Measurements from ENCODE around the gene SETD4. TPM values are rescaled to one million over a fixed set of nuclear protein-coding genes. Genes with fewer than 3 reads are reported as not detected.
A peak's percentile ranks its signal among the peaks of the same experiment; 100 is the strongest.

The SETD4 gene
- total and polyA plus RNA-seq, 7 experiments from 2014 or later, result 6.7 to 31.5 (median 20.7) TPM

DNA sequence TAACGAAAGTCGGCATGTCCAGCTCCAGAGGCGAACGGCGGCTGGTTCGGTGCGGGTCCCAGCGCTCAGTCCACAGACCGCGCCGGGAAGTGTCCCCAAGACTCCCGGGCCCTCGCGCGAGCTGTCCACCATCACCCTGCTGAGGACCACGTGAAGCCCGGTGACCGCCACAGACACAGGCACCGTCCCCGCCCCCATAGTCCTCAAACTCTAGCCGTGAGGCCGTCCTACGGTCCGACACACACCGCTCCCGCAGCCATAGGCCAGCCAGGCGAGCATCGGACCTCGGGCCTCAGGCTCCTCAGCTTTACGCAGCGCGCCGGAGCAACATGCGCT, 535 bp downstream of the SETD4 start:
- Mint-ChIP-seq H3K27ac (peak overlapping the region; percentile 96 to 98 (median 97)), H3K9me3 (peaks cover 0 to 6% (median 0%) of the 10 kb centered on the region in 11 donors), H3K4me3 (peak overlapping the region; percentile 88 to 98 (median 96)), H3K4me1 (peaks cover 7 to 43% (median 25%) of the 10 kb centered on the region in 7 donors), H3K36me3 (peaks cover 0 to 33% (median 19%) of the 10 kb centered on the region in 5 donors), H3K27me3 (peaks cover 0 to 4% (median 0%) of the 10 kb centered on the region in 5 donors)
- ATAC-seq (no peak), DNase-seq (no peak)
- Histone ChIP-seq H3K9me3 (ENCODE audit: control insufficient read depth in 2 of 3, low read length in 3 of 3) (no peaks in the 10 kb centered on the region), H3K27me3 (ENCODE audit: control insufficient read depth in 2 of 2, insufficient read depth in 2 of 2, low read length in 2 of 2) (no peaks in the 10 kb centered on the region), H3K4me3 (ENCODE audit: low read length) (peak overlapping the region; percentile 80), H3K4me1 (ENCODE audit: control insufficient read depth in 2 of 2, insufficient read depth in 2 of 2, low read length in 2 of 2) (no peaks in the 10 kb centered on the region), H3K36me3 (ENCODE audit: control insufficient read depth in 2 of 3, insufficient read depth in 3 of 3, low read length in 3 of 3) (peaks cover 13 to 41% (median 14%) of the 10 kb centered on the region in 3 experiments), H3K27ac (ENCODE audit: low read depth, low read length) (peak overlapping the region; percentile 89)
- intact Hi-C loops (cut with micrococcal nuclease), result loop anchor here (1.0 to 10.0 kb wide), 12 partner anchors 10 to 1444 kb away; partner anchors contain the start of genes CHAF1B (in 2 of the 2), MORC3 (in 2 of the 2), VPS26C (in 2 of the 2) and CBR3 (in 1 of the 2)
- ChIA-PET CTCF (interaction anchor here (1.0 to 2.4 kb wide), 3 partner anchors 45 to 82 kb away, joined by 3 to 5 read pairs (median 5); no protein-coding TSS in a partner anchor), POLR2A (interaction anchor here (0.6 to 2.9 kb wide), 11 partner anchors 11 to 1172 kb away, joined by 3 to 43 read pairs (median 3); partner anchors contain the start of gene CBR1)

DNA sequence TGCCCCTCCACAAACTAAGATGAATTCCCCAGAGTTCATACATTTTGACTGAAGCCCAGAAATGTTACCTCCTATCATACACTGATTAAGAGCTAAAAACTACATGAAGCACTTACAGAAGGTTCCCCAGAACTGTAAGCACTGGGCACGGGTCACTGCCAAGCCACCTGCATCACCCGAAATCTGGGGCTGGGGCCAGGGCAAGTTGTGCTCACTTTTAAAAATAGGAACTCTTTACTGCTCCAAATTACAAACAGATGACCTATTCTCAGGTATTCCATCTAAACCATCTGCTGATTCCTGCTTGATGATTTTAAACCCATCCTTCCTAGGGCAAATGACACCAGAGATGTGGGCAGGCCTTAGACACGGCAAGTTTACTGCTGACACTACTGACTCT, 4.8 kb downstream of the SETD4 start:
- H3K27me3 Mint-ChIP-seq, result peaks cover 0 to 4% (median 0%) of the 10 kb centered on the region in 5 donors
- ATAC-seq (no peak), DNase-seq (no peak)
- Histone ChIP-seq H3K4me1 (ENCODE audit: control insufficient read depth in 2 of 2, insufficient read depth in 2 of 2, low read length in 2 of 2) (no peaks in the 10 kb centered on the region), H3K27ac (ENCODE audit: low read depth, low read length) (no peak overlapping the region), H3K27me3 (ENCODE audit: control insufficient read depth in 2 of 2, insufficient read depth in 2 of 2, low read length in 2 of 2) (no peaks in the 10 kb centered on the region), H3K36me3 (ENCODE audit: control insufficient read depth in 2 of 3, insufficient read depth in 3 of 3, low read length in 3 of 3) (peaks cover 19 to 72% (median 23%) of the 10 kb centered on the region in 3 experiments), H3K4me3 (ENCODE audit: low read length) (no peak overlapping the region), H3K9me3 (ENCODE audit: control insufficient read depth in 2 of 3, low read length in 3 of 3) (no peaks in the 10 kb centered on the region)
- ChIA-PET CTCF (no interaction called here), POLR2A (no interaction called here)
- H3K9me3 Mint-ChIP-seq, result peaks cover 0 to 5% (median 0%) of the 10 kb centered on the region in 11 donors
- peaks cover 2 to 52% (median 28%) of the 10 kb centered on the region in 5 donors for H3K36me3 Mint-ChIP-seq
- peaks cover 15 to 50% (median 37%) of the 10 kb centered on the region in 7 donors for H3K4me1 Mint-ChIP-seq
- intact Hi-C loops (cut with micrococcal nuclease), result no loop called here
- H3K27ac Mint-ChIP-seq, result peak overlapping the region in 1 of 9 donors; percentile 46
- no peak overlapping the region for H3K4me3 Mint-ChIP-seq

DNA sequence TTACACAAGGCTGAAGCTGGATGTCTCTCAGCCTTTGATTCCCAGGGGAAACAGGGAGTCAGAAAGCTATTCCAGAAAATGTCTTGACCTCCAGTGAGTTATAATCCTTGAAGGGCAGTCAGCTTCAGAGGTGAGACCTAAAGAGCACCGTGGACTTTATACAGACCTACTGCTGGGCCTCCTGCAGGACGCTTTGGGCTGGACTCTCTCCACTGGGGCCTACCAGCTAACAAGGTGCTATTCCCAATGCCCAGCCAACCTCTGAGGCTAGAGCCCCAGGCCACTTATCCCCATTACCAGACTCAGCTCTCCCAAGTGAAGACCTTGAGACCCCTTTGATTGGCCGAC, 6.6 kb downstream of the SETD4 start:
- peaks cover 15 to 43% (median 28%) of the 10 kb centered on the region in 7 donors for H3K4me1 Mint-ChIP-seq
- ATAC-seq, result no peak
- Histone ChIP-seq H3K9me3 (ENCODE audit: control insufficient read depth in 2 of 3, low read length in 3 of 3) (no peaks in the 10 kb centered on the region), H3K27me3 (ENCODE audit: control insufficient read depth in 2 of 2, insufficient read depth in 2 of 2, low read length in 2 of 2) (no peaks in the 10 kb centered on the region), H3K4me1 (ENCODE audit: control insufficient read depth in 2 of 2, insufficient read depth in 2 of 2, low read length in 2 of 2) (no peaks in the 10 kb centered on the region), H3K36me3 (ENCODE audit: control insufficient read depth in 2 of 3, insufficient read depth in 3 of 3, low read length in 3 of 3) (peaks cover 19 to 69% (median 26%) of the 10 kb centered on the region in 3 experiments), H3K27ac (ENCODE audit: low read depth, low read length) (no peak overlapping the region), H3K4me3 (ENCODE audit: low read length) (no peak overlapping the region)
- no peak for DNase-seq
- intact Hi-C loops (cut with micrococcal nuclease), result loop anchor here in 1 of 2 donors (2.0 kb wide), 1 partner anchor 49 kb away; no protein-coding TSS in a partner anchor
- H3K27me3 Mint-ChIP-seq, result no peaks in the 10 kb centered on the region
- peaks cover 10 to 67% (median 37%) of the 10 kb centered on the region in 5 donors for H3K36me3 Mint-ChIP-seq
- POLR2A ChIA-PET, result interaction anchor here (1.1 kb wide), 1 partner anchor 16 kb away, joined by 3 read pairs; no protein-coding TSS in a partner anchor
- peaks cover 0 to 3% (median 0%) of the 10 kb centered on the region in 11 donors for H3K9me3 Mint-ChIP-seq
- CTCF ChIA-PET, result interaction anchor here (0.7 kb wide), 1 partner anchor 377 kb away, joined by 4 read pairs; no protein-coding TSS in a partner anchor
- peak overlapping the region in 2 of 9 donors; percentile 13 to 74 for H3K27ac Mint-ChIP-seq
- no peak overlapping the region for H3K4me3 Mint-ChIP-seq

DNA sequence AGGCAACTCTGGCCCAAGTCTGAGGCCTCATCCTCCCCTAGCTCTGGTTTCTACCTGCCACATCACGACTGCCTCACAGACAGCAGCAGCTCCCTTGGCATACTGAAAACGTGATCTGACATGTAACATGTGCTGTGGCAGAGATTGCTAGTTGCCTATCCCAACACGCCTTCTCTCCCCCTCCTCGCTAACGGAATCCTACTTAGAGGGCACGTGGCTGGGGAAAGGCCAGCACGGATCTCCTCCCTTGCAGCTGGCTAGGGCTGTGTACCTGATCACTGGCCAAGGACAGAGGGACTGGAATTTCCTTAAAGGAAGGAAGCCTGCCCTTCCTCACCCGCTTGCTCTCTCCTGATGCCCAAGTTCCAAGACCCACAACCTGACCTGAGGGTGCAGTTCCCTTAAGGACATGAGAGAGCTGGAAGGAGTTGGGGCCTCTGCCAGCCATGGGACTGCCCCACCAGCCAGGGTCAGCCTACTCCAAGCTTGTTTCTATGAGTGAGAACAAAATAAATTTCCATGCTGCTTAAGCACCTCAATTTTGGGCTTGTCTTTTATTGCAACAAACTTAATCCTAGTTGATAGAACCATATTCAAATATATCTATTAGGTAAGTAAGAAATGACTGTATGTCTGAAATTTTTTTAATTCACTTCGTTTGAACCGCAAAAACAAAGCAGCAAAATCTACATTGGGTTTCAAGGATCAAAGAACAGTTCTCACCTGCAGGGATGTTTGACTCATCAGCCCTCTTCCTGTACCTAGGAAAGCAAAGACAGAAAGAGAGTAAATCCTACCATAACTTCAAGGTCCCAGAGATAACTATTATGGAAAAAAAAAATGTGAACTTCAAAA, 7.2 kb downstream of the SETD4 start:
- Histone ChIP-seq H3K27ac (ENCODE audit: low read depth, low read length) (no peak overlapping the region), H3K9me3 (ENCODE audit: control insufficient read depth in 2 of 3, low read length in 3 of 3) (no peaks in the 10 kb centered on the region), H3K36me3 (ENCODE audit: control insufficient read depth in 2 of 3, insufficient read depth in 3 of 3, low read length in 3 of 3) (peaks cover 19 to 69% (median 26%) of the 10 kb centered on the region in 3 experiments), H3K27me3 (ENCODE audit: control insufficient read depth in 2 of 2, insufficient read depth in 2 of 2, low read length in 2 of 2) (no peaks in the 10 kb centered on the region), H3K4me3 (ENCODE audit: low read length) (no peak overlapping the region), H3K4me1 (ENCODE audit: control insufficient read depth in 2 of 2, insufficient read depth in 2 of 2, low read length in 2 of 2) (no peaks in the 10 kb centered on the region)
- intact Hi-C loops (cut with micrococcal nuclease), result loop anchor here in 1 of 2 donors (2.0 kb wide), 1 partner anchor 50 kb away; no protein-coding TSS in a partner anchor
- POLR2A ChIA-PET, result no interaction called here
- Mint-ChIP-seq H3K9me3 (peaks cover 0 to 3% (median 0%) of the 10 kb centered on the region in 11 donors), H3K36me3 (peaks cover 10 to 70% (median 38%) of the 10 kb centered on the region in 5 donors), H3K4me1 (peaks cover 15 to 39% (median 22%) of the 10 kb centered on the region in 7 donors), H3K4me3 (no peak overlapping the region), H3K27me3 (no peaks in the 10 kb centered on the region), H3K27ac (peak overlapping the region in 3 of 9 donors; percentile 13 to 74 (median 24))
- DNase-seq (no peak), ATAC-seq (no peak)
- CTCF ChIA-PET, result interaction anchor here (0.7 kb wide), 2 partner anchors 60 to 377 kb away, joined by 3 to 4 read pairs; no protein-coding TSS in a partner anchor

DNA sequence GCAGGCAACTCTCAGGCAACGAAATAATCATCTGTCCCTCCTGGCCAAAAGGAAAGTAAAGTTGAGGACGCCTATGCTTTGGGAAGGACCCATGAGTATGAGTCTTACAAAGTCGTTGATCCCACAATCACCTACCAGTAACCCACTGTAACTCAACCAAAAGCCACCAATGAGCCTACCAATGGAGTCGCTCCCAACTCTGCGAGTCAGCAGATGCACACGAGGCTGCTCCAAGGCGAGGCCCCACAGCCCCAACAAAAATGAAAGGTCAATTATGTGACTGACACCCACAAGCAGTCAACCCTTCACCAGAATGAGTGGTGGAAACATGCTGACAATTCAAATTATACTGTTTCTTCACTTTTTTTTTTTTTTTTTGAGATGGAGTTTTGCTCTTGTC, 12.0 kb downstream of the SETD4 start:
- no peak overlapping the region for H3K4me3 ChIP-seq (ENCODE audit: low read length)
- H3K27me3 ChIP-seq (ENCODE audit: control insufficient read depth in 2 of 2, insufficient read depth in 2 of 2, low read length in 2 of 2), result no peaks in the 10 kb centered on the region
- no peaks in the 10 kb centered on the region for H3K4me1 ChIP-seq (ENCODE audit: control insufficient read depth in 2 of 2, insufficient read depth in 2 of 2, low read length in 2 of 2)
- H3K27me3 Mint-ChIP-seq, result no peaks in the 10 kb centered on the region
- ATAC-seq (no peak), DNase-seq (no peak)
- peaks cover 7 to 69% (median 19%) of the 10 kb centered on the region in 3 experiments for H3K36me3 ChIP-seq (ENCODE audit: control insufficient read depth in 2 of 3, insufficient read depth in 3 of 3, low read length in 3 of 3)
- H3K4me3 Mint-ChIP-seq, result no peak overlapping the region
- H3K4me1 Mint-ChIP-seq, result peaks cover 5 to 15% (median 7%) of the 10 kb centered on the region in 7 donors
- peaks cover 0 to 3% (median 0%) of the 10 kb centered on the region in 11 donors for H3K9me3 Mint-ChIP-seq
- intact Hi-C loops (cut with micrococcal nuclease), result no loop called here
- POLR2A ChIA-PET, result no interaction called here
- peaks cover 24 to 71% (median 37%) of the 10 kb centered on the region in 5 donors for H3K36me3 Mint-ChIP-seq
- CTCF ChIA-PET, result no interaction called here
- H3K27ac ChIP-seq (ENCODE audit: low read depth, low read length), result no peak overlapping the region
- no peak overlapping the region for H3K27ac Mint-ChIP-seq
- no peaks in the 10 kb centered on the region for H3K9me3 ChIP-seq (ENCODE audit: control insufficient read depth in 2 of 3, low read length in 3 of 3)

DNA sequence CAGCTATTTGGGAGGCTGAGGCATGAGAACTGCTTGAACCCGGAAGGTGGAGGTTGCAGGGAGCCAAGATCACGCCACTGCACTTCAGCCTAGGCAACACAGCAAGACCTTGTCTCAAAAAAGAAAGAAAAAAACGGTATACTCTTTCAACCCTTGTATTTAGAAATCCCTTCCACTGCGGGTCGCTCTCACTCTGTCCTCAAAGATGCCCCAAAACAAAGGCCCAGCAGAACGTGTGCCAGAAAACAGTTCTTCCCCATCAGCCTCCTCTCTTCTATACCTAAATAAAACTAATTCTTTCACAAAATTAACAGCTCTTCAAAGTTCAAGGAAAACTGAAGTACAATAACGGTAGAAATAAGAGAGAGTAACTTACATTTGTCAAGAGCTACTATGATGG, 13.2 kb downstream of the SETD4 start:
- Histone ChIP-seq H3K4me3 (ENCODE audit: low read length) (no peak overlapping the region), H3K4me1 (ENCODE audit: control insufficient read depth in 2 of 2, insufficient read depth in 2 of 2, low read length in 2 of 2) (no peaks in the 10 kb centered on the region), H3K36me3 (ENCODE audit: control insufficient read depth in 2 of 3, insufficient read depth in 3 of 3, low read length in 3 of 3) (peaks cover 7 to 66% (median 16%) of the 10 kb centered on the region in 3 experiments), H3K27me3 (ENCODE audit: control insufficient read depth in 2 of 2, insufficient read depth in 2 of 2, low read length in 2 of 2) (no peaks in the 10 kb centered on the region), H3K9me3 (ENCODE audit: control insufficient read depth in 2 of 3, low read length in 3 of 3) (no peaks in the 10 kb centered on the region), H3K27ac (ENCODE audit: low read depth, low read length) (no peak overlapping the region)
- no peak overlapping the region for H3K27ac Mint-ChIP-seq
- peaks cover 24 to 69% (median 40%) of the 10 kb centered on the region in 5 donors for H3K36me3 Mint-ChIP-seq
- H3K4me1 Mint-ChIP-seq, result peaks cover 0 to 11% (median 5%) of the 10 kb centered on the region in 7 donors
- ChIA-PET POLR2A (no interaction called here), CTCF (interaction anchor here (0.6 kb wide), 1 partner anchor 21 kb away, joined by 4 read pairs; no protein-coding TSS in a partner anchor)
- intact Hi-C loops (cut with micrococcal nuclease), result no loop called here
- peaks cover 0 to 3% (median 0%) of the 10 kb centered on the region in 11 donors for H3K9me3 Mint-ChIP-seq
- DNase-seq, result no peak
- H3K27me3 Mint-ChIP-seq, result no peaks in the 10 kb centered on the region
- ATAC-seq, result no peak
- no peak overlapping the region for H3K4me3 Mint-ChIP-seq
